Natural killer cell treated with Interleukin-12 subunit alpha and Interleukin-12 subunit beta and Interleukin-15 and Interleukin-18, amount 100 ng/mL, for 72 hours (primary cell): ENCODE data around the gene UGT1A8. TPM values are rescaled to one million over a fixed set of nuclear protein-coding genes. Genes with fewer than 3 reads are reported as not detected.

ENCODE experiments used
- total RNA-seq, 2 donors: library from RNA; stranded (reverse); gene quantifications; one replicate each; pipeline ENCODE4 v1.2.3, GENCODE V29; 2022

The UGT1A8 gene
- total RNA-seq, 2 donors from 2014 or later: not detected

Other genes with a start within 250 kb of the UGT1A8 start
- 10 to 100 TPM; 20.6 to 23.3 TPM for gene USP40, start 50.9 kb upstream of the UGT1A8 start, total RNA-seq
- not detected for gene UGT1A10, start 18.8 kb downstream of the UGT1A8 start, total RNA-seq
- gene UGT1A9, start 54.3 kb downstream of the UGT1A8 start, total RNA-seq: not detected
- not detected for gene UGT1A7, start 64.3 kb downstream of the UGT1A8 start, total RNA-seq
- gene UGT1A6, start 75.3 kb downstream of the UGT1A8 start, total RNA-seq: not detected
- gene UGT1A5, start 95.3 kb downstream of the UGT1A8 start, total RNA-seq: not detected
- not detected for gene UGT1A4, start 101.1 kb downstream of the UGT1A8 start, total RNA-seq
- not detected for gene UGT1A3, start 111.4 kb downstream of the UGT1A8 start, total RNA-seq
- not detected for gene UGT1A1, start 142.6 kb downstream of the UGT1A8 start, total RNA-seq
- not detected for gene MROH2A, start 160.7 kb downstream of the UGT1A8 start, total RNA-seq
- 10 to 100 TPM; 35.6 to 76.6 TPM for gene HJURP, start 236.9 kb downstream of the UGT1A8 start, total RNA-seq